Measurements from ENCODE around the gene ARHGAP44.

Gene ARHGAP44

DNA sequence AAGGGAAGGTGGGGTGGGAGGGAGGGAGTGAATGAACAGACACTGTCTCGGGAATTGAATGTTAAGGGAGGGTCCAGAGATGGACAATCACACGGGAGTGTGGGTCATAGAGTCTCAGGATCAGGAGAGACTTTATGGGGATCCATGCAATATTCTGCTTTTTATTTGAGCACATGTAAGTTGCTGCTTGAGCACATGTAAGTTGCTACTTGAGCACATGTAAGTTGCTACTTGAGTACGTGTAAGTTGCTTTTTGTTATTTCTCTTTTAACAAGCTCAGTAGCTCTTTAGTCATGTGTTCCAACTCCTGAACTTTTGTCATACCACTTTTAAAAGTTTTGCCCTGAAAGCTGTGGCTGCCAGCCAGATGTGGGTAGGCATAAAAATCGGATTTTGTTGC, 110.3 kb downstream of the ARHGAP44 start:
- no peak overlapping the region for H3K27ac ChIP-seq
- TF ChIP-seq, protein P1, sequence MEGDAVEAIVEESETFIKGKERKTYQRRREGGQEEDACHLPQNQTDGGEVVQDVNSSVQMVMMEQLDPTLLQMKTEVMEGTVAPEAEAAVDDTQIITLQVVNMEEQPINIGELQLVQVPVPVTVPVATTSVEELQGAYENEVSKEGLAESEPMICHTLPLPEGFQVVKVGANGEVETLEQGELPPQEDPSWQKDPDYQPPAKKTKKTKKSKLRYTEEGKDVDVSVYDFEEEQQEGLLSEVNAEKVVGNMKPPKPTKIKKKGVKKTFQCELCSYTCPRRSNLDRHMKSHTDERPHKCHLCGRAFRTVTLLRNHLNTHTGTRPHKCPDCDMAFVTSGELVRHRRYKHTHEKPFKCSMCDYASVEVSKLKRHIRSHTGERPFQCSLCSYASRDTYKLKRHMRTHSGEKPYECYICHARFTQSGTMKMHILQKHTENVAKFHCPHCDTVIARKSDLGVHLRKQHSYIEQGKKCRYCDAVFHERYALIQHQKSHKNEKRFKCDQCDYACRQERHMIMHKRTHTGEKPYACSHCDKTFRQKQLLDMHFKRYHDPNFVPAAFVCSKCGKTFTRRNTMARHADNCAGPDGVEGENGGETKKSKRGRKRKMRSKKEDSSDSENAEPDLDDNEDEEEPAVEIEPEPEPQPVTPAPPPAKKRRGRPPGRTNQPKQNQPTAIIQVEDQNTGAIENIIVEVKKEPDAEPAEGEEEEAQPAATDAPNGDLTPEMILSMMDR (IDR thresholded peaks at IDR 0.05), result no peak
- no peak for TF ChIP-seq ZFX (IDR thresholded peaks at IDR 0.05; ENCODE audit: borderline replicate concordance)

DNA sequence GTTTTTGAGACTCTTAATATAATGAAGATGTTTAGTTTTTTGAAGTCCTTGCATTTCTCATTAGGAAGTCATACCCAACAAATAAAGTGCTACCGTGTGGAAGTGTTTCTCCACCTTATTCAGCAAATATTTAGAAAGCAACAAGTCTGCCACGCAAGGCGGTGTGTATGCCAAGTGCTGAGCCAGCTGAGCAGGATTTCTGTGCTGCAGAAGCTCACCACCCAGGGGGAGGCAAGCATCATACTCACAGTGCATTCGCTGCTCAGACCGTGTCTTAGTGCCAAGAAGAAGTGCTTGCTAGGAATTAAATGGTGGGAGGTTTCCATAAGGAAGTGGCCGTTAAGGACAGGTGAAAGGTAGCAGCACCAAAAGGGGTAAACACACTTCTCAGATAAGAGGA, 111.2 kb downstream of the ARHGAP44 start:
- TF ChIP-seq, protein P1 (IDR thresholded peaks at IDR 0.05), result no peak
- no peak for TF ChIP-seq ZFX (IDR thresholded peaks at IDR 0.05; ENCODE audit: borderline replicate concordance)

DNA sequence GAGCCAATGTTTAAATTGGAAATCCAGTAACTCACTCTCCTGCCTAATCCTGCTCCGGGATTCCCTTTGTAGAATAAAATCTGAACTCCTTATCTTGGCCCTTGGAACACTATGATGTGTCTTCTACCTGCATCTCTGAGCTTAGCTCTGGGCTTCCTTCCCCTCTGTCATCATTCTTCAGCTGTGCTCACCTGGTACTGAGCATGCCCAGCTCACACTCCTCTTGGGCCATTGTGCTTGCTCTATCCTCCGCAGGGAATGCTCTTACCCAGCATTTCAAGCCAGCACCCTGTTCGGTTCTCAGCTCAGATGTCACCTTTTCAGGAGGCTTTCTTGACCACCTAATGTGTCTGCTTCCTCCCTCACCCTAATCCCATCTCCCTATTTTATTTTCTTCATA, 112.7 kb downstream of the ARHGAP44 start:
- H3K27ac ChIP-seq, result no peak overlapping the region
- no peak for TF ChIP-seq ZFX (IDR thresholded peaks at IDR 0.05; ENCODE audit: borderline replicate concordance)
- TF ChIP-seq, protein P1 (IDR thresholded peaks at IDR 0.05), result no peak

More for the DNA sequence above, 111.2 kb downstream of the ARHGAP44 start:
- no peak overlapping the region for H3K27ac ChIP-seq

DNA sequence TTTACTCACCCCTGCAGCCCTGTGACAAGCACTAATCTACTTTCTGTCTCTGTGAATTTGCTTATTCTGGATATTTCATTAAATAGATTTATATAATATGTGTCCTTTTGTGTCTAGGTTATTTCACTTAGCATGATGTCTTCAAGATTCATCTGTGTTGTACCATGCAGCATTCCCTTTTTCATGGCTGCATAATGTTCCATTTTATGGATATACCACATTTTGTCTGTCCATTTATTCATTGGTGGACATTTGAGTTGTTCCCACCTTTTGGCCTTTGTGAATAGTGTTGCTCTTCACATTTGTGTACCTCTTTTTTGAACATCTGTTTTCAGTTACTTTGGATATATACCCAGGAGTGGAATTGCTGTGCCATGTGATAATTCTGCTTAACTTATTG, 118.2 kb downstream of the ARHGAP44 start:
- H3K27ac ChIP-seq, result no peak overlapping the region

DNA sequence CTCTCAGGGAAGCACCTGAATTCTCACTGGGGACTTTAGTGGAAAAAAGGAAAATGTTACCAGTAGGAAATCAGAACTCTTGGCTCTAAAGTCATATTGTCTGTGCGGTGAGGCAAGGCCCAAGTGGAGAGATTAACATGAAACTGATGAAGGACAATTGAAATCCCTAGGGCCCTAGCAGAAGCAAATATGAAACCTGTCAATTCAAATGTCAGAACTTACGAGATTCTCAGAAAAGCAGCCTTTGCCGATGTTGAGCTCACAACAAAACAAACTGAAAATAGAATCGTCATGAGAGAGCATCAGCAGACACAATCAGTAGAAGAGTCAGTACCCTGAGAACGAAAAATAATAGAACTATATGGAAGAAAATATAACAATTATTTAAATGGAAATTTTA, 119.7 kb downstream of the ARHGAP44 start:
- no peak overlapping the region for H3K27ac ChIP-seq
- no peak for TF ChIP-seq ZFX (IDR thresholded peaks at IDR 0.05; ENCODE audit: borderline replicate concordance)
- TF ChIP-seq, protein P1 (IDR thresholded peaks at IDR 0.05), result no peak

More for the DNA sequence above, 118.2 kb downstream of the ARHGAP44 start:
- TF ChIP-seq, protein P1 (IDR thresholded peaks at IDR 0.05), result no peak
- no peak for TF ChIP-seq ZFX (IDR thresholded peaks at IDR 0.05; ENCODE audit: borderline replicate concordance)

DNA sequence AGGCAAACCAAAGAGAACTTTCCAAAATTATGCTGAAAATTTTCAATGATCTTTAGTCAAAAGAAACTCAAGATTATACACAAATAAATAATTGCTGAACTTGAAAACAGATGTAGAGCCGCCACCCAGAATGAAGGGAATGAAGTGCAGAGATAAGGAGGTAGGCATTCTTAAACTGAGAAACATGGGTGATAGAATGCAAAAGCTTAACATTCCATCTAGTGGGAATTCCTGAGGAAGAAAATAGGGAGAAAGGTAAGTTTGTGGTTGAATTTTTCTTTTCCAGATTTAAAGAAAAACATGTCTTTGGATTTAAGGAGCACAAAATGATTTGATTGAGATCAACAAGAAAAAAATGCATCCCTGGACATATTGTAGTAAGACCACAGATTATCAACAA, 120.2 kb downstream of the ARHGAP44 start:
- TF ChIP-seq, protein P1 (IDR thresholded peaks at IDR 0.05), result no peak
- TF ChIP-seq ZFX (IDR thresholded peaks at IDR 0.05; ENCODE audit: borderline replicate concordance), result no peak
- H3K27ac ChIP-seq, result no peak overlapping the region

DNA sequence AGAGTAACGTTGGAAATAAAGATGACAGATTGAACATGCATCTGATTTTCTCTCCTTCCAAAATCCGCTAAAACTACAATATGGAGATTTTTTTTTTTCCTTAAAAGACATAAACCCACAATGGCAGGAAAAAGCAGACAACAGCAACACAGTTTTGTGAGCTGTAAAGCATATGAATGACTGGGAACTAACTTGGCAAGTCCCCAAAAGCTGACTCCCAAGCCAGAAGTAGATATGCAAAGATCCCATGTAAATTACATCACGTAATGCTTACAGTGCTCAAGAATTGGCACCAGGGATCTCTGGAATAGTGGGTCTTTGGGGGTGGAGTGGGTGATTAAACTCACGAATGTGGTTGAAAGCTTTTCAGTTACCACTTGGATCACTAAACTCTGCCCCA, 121.9 kb downstream of the ARHGAP44 start:
- no peak for TF ChIP-seq ZFX (IDR thresholded peaks at IDR 0.05; ENCODE audit: borderline replicate concordance)
- TF ChIP-seq, protein P1 (IDR thresholded peaks at IDR 0.05), result no peak

More for the DNA sequence above, 121.9 kb downstream of the ARHGAP44 start:
- no peak overlapping the region for H3K27ac ChIP-seq

All from 22Rv1 (cell line).